Cardiac muscle cell (in vitro differentiated cells and primary cell): ENCODE measurements around the gene FGD6. TPM values are rescaled to one million over a fixed set of nuclear protein-coding genes. Genes with fewer than 3 reads are reported as not detected.

Experiments
- DNase-seq, 2 donors: peaks; one replicate each; pipeline versions ENCODE4 v3.0.0 to v3.0.0-alpha.2; 2010 to 2017; ENCODE audit warnings: low read depth in 1 of 2, low spot score in 1 of 2
- H3K27ac ChIP-seq: fragments of 200-600 bp; sonication (generic); 2 replicates; pipeline ENCODE4 v1.5.1; 2016
- H3K27me3 ChIP-seq: fragments of 200-600 bp; sonication (generic); 2 replicates; pipeline ENCODE4 v1.6.0; 2016; ENCODE audit warnings: control low read depth
- H3K36me3 ChIP-seq: fragments of 200-600 bp; sonication (generic); 2 replicates; pipeline ENCODE4 v1.5.1; 2016; ENCODE audit warnings: control low read depth
- H3K4me1 ChIP-seq: fragments of 200-600 bp; sonication (generic); 2 replicates; pipeline ENCODE4 v1.8.1; 2017; ENCODE audit warnings: low read depth, mild to moderate bottlenecking, mixed run types
- H3K4me3 ChIP-seq: fragments of 200-600 bp; sonication (generic); 2 replicates; pipeline ENCODE4 v1.5.1; 2016; ENCODE audit warnings: mild to moderate bottlenecking
- H3K9me3 ChIP-seq: fragments of 200-600 bp; sonication (generic); 2 replicates; pipeline ENCODE4 v1.5.1; 2017; ENCODE audit warnings: low read depth, mild to moderate bottlenecking, control low read depth
- polyA plus RNA-seq: library from polyadenylated mRNA; unstranded; fragments of >200 nt; fragmentation: Nextera tagmentation; extraction: Ambion mirVana; gene quantifications from 2 replicates; pipeline ENCODE4 v1.2.1, GENCODE V29; 2016
- total RNA-seq: library from RNA; depleted of rRNA; stranded (reverse); fragments of >200 nt; gene quantifications from 2 replicates; pipeline ENCODE4 v1.2.3, GENCODE V29; 2016
- TF ChIP-seq, protein P1 (sequence below): IDR thresholded peaks from 2 replicates; pipeline ENCODE4 v1.5.1; 2012; ENCODE audit warnings: low read depth, mild to moderate bottlenecking, low read length

FGD6 gene
- total and polyA plus RNA-seq, 2 experiments from 2014 or later = 10.7 to 19.4 TPM

DNA sequence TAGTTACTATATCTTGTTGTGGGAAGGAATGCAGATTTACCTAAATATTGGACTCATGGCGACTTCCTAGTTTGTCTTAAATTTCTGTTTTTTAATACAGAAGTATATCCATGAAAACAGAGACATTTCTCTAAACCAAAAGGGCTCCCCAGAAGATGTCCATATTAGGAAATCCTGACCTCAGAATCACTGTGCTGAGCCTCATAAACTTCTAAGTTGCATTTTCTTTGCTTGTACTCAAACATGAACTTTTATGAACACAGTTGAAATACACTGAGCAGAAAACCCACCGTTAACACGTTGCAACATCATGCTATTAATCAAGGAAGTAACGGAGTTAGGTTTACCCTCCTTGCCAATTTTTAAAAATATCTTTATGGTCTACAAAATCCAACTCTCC lies 100.9 kb downstream of the FGD6 start:
- peaks cover 19% of the 10 kb centered on the region for H3K36me3 ChIP-seq
- H3K4me1 ChIP-seq = peaks cover 10% of the 10 kb centered on the region
- TF ChIP-seq, protein P1, sequence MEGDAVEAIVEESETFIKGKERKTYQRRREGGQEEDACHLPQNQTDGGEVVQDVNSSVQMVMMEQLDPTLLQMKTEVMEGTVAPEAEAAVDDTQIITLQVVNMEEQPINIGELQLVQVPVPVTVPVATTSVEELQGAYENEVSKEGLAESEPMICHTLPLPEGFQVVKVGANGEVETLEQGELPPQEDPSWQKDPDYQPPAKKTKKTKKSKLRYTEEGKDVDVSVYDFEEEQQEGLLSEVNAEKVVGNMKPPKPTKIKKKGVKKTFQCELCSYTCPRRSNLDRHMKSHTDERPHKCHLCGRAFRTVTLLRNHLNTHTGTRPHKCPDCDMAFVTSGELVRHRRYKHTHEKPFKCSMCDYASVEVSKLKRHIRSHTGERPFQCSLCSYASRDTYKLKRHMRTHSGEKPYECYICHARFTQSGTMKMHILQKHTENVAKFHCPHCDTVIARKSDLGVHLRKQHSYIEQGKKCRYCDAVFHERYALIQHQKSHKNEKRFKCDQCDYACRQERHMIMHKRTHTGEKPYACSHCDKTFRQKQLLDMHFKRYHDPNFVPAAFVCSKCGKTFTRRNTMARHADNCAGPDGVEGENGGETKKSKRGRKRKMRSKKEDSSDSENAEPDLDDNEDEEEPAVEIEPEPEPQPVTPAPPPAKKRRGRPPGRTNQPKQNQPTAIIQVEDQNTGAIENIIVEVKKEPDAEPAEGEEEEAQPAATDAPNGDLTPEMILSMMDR = no peak
- H3K27me3 ChIP-seq = no peaks in the 10 kb centered on the region
- no peak overlapping the region for H3K4me3 ChIP-seq
- no peak overlapping the region for H3K27ac ChIP-seq
- no peaks in the 10 kb centered on the region for H3K9me3 ChIP-seq
- DNase-seq = no peak

DNA sequence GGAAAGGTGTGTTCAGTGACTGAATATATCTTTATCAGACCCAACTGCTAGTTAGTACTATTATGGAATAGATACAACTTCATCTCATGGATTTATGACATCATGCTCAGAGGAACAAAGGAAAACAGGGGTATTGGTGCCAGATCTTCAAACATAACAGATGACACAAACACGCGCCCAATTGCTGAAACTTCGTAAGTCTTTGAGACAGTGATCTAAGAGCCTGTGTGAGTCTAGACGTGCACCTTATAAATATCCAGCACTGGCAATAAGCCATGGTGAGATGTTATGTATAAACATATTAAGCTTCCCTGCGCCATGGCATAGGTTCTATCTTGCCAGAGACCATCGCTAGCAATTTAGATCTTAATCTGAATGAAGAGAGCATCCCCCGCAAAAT lies 101.6 kb downstream of the FGD6 start:
- Histone ChIP-seq H3K36me3 (peaks cover 23% of the 10 kb centered on the region), H3K4me1 (peaks cover 10% of the 10 kb centered on the region)
- TF ChIP-seq, protein P1 = no peak

DNA sequence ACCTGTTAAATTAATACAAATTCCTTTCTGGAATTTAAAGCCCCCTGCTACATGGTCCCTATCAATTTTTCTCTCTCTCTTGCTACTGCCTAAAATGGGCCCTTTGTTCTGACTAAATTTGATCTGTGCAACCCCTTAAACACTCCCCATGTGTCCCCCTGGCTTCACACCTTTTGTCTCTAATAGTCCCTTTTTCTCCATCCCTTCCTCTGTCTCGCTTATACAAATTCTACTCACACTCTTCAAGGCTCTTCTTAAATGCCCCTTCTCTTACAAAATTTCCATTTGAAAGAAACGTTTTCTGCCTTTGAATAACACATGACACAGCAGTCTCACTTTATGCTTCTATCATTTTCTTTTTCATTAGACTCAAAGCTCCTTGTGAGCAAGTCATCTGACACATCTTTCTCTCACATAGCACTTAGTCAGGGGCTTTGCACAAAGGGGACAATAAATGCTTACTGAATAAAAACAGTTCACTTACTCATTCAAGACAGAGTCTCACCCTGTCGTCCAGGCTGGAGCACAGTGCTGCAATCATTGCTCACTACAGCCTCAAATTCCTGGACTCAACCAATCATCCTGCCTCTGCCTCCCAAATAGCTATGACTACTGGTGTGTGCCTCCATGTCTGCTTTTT lies 102.4 kb downstream of the FGD6 start:
- H3K27ac ChIP-seq = no peak overlapping the region

More for the DNA sequence above, 101.6 kb downstream of the FGD6 start:
- Histone ChIP-seq H3K27me3 (no peaks in the 10 kb centered on the region), H3K9me3 (no peaks in the 10 kb centered on the region), H3K4me3 (no peak overlapping the region), H3K27ac (no peak overlapping the region)
- no peak for DNase-seq

DNA sequence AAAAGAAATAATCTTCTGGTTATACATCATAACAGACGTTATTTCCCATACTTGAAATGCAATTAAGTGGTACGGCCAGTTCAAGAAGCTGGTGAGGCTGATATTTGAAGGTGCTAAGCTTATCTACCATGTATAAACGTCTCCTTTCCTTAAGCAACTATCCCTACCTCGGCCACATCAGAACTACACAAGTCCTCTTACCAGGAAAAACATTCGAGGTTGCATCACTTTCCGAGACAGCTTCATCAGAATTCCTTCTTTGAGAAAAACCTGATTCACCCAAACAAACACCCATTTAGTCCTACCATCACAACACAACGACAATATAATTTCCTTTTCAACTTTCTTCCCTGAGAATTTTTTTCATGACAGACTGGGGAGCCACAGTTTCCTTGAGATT lies 109.9 kb downstream of the FGD6 start:
- Histone ChIP-seq H3K27ac (no peak overlapping the region), H3K36me3 (peaks cover 52% of the 10 kb centered on the region), H3K9me3 (no peaks in the 10 kb centered on the region), H3K4me1 (no peaks in the 10 kb centered on the region), H3K27me3 (no peaks in the 10 kb centered on the region), H3K4me3 (no peak overlapping the region)
- TF ChIP-seq, protein P1 = no peak
- DNase-seq = no peak

More for the DNA sequence above, 102.4 kb downstream of the FGD6 start:
- H3K4me3 ChIP-seq = no peak overlapping the region
- peak in 1 of 2 donors; percentile 13 for DNase-seq
- no peaks in the 10 kb centered on the region for H3K9me3 ChIP-seq
- H3K4me1 ChIP-seq = peaks cover 10% of the 10 kb centered on the region
- TF ChIP-seq, protein P1 = no peak
- H3K27me3 ChIP-seq = no peaks in the 10 kb centered on the region
- peaks cover 23% of the 10 kb centered on the region for H3K36me3 ChIP-seq

DNA sequence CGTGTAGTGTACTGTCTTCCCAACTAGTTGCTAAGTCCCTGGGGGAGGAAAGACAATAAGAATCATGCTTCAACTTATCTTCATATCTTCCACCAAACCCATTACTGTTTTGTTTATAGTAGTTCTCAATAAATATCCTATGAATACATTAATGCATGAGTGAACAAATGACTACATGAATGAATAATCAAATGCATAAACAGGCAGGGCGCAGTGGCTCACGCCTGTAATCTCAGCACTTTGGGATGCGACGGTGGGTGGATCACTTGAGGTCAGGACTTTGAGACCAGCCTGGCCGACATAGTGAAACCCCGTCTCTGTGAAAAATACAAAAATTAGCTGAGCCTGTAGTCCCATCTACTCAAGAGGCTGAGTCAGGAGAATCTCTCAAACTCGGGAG lies 111.7 kb downstream of the FGD6 start:
- no peak for DNase-seq
- TF ChIP-seq, protein P1 = no peak
- Histone ChIP-seq H3K4me3 (no peak overlapping the region), H3K27me3 (no peaks in the 10 kb centered on the region), H3K4me1 (no peaks in the 10 kb centered on the region), H3K27ac (no peak overlapping the region), H3K36me3 (peaks cover 37% of the 10 kb centered on the region), H3K9me3 (no peaks in the 10 kb centered on the region)
